ENCODE data around the gene MB. TPM values are rescaled to one million over a fixed set of nuclear protein-coding genes. Genes with fewer than 3 reads are reported as not detected.

The MB gene
- total RNA-seq, 1 donor from 2014 or later = 16,708 TPM

DNA sequence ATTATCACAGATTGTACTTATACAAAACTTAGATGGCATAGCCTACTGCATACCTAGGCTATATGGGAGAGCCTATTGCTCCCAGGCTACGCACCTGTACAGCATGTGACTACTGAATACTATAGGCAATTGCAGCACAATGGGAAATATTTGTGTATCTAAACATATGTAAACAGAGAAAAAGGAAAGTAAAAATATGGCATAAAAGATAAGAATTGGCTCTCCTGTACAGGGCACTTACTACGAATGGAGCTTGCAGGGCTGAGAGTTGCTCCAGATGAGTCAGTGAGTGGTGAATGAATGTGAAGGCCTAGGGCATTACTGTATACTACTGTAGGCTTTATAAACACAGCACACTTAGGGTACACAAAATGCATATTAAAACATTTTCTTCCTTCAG is 44.3 kb upstream of the MB start:
- TF ChIP-seq, protein P1, sequence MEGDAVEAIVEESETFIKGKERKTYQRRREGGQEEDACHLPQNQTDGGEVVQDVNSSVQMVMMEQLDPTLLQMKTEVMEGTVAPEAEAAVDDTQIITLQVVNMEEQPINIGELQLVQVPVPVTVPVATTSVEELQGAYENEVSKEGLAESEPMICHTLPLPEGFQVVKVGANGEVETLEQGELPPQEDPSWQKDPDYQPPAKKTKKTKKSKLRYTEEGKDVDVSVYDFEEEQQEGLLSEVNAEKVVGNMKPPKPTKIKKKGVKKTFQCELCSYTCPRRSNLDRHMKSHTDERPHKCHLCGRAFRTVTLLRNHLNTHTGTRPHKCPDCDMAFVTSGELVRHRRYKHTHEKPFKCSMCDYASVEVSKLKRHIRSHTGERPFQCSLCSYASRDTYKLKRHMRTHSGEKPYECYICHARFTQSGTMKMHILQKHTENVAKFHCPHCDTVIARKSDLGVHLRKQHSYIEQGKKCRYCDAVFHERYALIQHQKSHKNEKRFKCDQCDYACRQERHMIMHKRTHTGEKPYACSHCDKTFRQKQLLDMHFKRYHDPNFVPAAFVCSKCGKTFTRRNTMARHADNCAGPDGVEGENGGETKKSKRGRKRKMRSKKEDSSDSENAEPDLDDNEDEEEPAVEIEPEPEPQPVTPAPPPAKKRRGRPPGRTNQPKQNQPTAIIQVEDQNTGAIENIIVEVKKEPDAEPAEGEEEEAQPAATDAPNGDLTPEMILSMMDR (IDR thresholded peaks at IDR 0.05; ENCODE audit: borderline replicate concordance) = no peak
- DNase-seq = no peak
- Histone ChIP-seq H3K36me3 (peaks cover 52% of the 10 kb centered on the region), H3K4me3 (no peak overlapping the region), H3K27ac (replicated peaks) (no peak overlapping the region), H3K9me3 (replicated peaks) (peaks cover 17% of the 10 kb centered on the region), H3K27me3 (ENCODE audit: low read depth) (no peaks in the 10 kb centered on the region), H3K4me1 (peaks cover 36% of the 10 kb centered on the region)
- intact Hi-C loops (cut with micrococcal nuclease) = no loop called here

DNA sequence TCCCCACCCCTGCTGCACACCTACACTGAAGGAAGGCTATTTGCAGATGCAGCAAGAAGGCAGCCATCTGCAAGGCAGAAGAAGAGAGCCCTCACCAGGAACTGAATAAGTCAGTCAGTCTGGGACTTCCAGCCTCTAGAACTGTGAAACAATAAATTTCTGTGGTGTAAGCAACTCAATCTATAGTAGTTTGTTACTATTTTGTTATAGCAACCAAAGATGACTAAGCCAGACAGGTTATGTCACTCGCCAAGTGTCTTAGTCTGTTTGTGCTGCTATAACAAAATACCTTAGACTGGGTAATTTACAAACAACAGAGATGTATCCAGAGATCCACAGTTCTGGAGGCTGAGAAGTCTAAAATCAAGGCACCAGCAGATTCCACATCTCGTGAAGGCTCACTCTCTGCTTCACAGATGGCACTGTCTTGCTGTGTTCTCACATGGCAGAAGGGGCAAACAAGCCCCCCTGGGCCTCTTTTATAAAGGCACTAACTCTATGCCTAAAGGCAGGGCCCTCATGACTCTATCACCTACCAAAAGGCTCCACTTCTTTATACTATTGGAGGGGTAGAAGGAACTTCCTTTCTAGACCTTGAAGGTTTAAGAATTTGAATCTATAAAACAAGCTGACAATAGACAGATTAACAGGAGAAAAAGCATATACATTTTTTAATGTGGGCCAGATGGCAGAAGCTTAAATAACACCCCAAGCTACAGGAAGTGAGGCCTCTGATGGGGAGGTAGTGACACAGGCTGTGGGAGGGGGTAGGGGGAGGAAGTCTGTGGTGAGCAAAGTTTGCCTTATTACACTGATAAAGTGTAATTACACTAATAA is 43.4 kb upstream of the MB start:
- peaks cover 36% of the 10 kb centered on the region for H3K4me1 ChIP-seq
- peaks cover 9% of the 10 kb centered on the region for H3K9me3 ChIP-seq (replicated peaks)
- no peak for DNase-seq
- no peak overlapping the region for H3K4me3 ChIP-seq
- intact Hi-C loops (cut with micrococcal nuclease) = no loop called here
- TF ChIP-seq, protein P1 (IDR thresholded peaks at IDR 0.05; ENCODE audit: borderline replicate concordance) = no peak
- H3K27me3 ChIP-seq (ENCODE audit: low read depth) = no peaks in the 10 kb centered on the region
- peaks cover 52% of the 10 kb centered on the region for H3K36me3 ChIP-seq
- H3K27ac ChIP-seq (replicated peaks) = no peak overlapping the region

DNA sequence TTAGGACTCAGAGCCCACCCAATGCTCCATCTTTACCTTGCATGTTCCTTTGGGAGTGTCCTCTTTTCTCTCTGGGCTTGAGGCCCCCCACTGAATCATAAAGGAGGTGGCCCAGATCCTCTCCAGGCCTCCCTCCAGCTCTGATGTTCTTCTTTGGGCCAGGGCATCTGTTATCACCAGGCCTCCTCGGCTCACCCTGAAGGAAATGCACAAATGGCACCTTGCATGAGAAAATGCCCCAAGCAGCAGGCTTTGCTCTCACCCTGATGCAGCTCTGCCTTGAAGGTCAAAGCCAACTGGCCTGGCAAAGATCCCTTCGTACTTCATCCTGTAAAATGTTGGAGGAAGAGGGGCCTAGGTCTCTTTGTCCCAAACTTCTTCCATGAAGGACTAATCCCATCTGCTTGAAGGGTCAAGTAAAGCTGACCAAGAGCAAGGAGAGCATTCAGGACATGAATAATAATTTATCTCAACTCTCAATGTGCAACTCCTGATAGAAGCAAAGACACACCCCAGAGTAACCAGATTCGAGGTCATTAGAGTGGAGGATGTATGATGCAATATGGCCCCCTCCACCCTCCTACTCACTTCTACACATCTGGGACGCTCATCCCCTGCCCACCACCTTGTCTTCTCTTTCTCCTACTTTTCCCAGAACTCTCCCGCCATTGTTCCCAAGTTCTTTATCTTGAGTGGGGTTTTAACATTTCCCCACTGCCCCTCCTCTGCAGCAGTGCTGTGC is 40.6 kb upstream of the MB start:
- H3K4me1 ChIP-seq = peaks cover 23% of the 10 kb centered on the region
- H3K36me3 ChIP-seq = peaks cover 47% of the 10 kb centered on the region
- no peak overlapping the region for H3K4me3 ChIP-seq
- no peaks in the 10 kb centered on the region for H3K9me3 ChIP-seq (replicated peaks)
- intact Hi-C loops (cut with micrococcal nuclease) = no loop called here
- H3K27ac ChIP-seq (replicated peaks) = no peak overlapping the region
- DNase-seq = no peak
- no peaks in the 10 kb centered on the region for H3K27me3 ChIP-seq (ENCODE audit: low read depth)
- TF ChIP-seq, protein P1 (IDR thresholded peaks at IDR 0.05; ENCODE audit: borderline replicate concordance) = no peak

DNA sequence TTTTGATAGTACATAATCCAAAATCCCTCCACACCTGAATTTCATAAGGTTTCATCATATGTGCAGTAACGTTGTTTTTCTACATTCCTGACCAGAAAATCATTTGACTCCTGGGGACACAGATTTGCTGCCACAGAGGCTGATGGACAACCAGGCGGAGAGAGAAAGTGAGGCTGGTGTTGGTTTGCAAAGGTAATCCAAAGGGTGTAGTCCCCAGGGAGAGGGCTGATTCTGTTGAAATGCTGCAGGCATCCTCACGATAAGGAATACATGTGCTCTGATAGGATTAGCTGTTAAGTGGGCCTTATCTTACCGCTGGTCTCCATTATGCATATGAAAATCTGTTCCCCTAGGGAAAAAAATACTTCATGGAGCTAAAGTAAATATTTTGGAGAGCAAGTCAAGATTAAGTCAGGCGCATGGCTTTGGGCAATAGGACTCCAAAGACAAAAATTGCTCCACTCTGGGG is 39.2 kb upstream of the MB start:
- H3K9me3 ChIP-seq (replicated peaks) = peaks cover 1% of the 10 kb centered on the region
- intact Hi-C loops (cut with micrococcal nuclease) = no loop called here
- TF ChIP-seq, protein P1 (IDR thresholded peaks at IDR 0.05; ENCODE audit: borderline replicate concordance) = no peak
- peaks cover 47% of the 10 kb centered on the region for H3K36me3 ChIP-seq
- H3K27me3 ChIP-seq (ENCODE audit: low read depth) = no peaks in the 10 kb centered on the region
- no peak overlapping the region for H3K27ac ChIP-seq (replicated peaks)
- peaks cover 10% of the 10 kb centered on the region for H3K4me1 ChIP-seq
- no peak for DNase-seq
- no peak overlapping the region for H3K4me3 ChIP-seq

DNA sequence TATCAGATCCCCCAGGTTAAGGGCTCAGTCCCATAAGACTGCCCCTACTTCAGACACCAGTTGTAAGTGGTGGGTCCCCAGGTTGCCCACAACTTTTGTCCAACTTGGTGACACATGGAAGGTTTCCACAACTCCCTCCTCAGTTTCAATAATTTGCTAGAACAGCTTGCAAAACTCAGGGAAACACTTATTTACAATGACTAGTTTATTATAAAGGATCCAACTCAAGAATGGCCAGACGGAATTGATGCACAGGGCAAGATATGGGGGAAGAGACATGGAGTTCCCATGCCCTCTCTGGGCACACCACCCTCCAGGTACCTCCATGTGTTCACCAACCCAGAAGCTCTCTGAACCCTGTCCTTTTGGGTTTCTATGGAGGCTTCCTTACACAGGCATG is 36.7 kb upstream of the MB start:
- intact Hi-C loops (cut with micrococcal nuclease) = no loop called here
- H3K27me3 ChIP-seq (ENCODE audit: low read depth) = no peaks in the 10 kb centered on the region
- DNase-seq = no peak
- TF ChIP-seq, protein P1 (IDR thresholded peaks at IDR 0.05; ENCODE audit: borderline replicate concordance) = no peak
- H3K4me3 ChIP-seq = no peak overlapping the region
- peaks cover 6% of the 10 kb centered on the region for H3K9me3 ChIP-seq (replicated peaks)
- H3K36me3 ChIP-seq = peaks cover 34% of the 10 kb centered on the region
- no peak overlapping the region for H3K27ac ChIP-seq (replicated peaks)
- peaks cover 14% of the 10 kb centered on the region for H3K4me1 ChIP-seq

All from left ventricle myocardium inferior (tissue), 1 donor.